Fibroblast of pulmonary artery (primary cell): ENCODE data around the gene FOXE1.

Experiments used
- DNase-seq: peaks from one replicate; pipeline ENCODE4 v3.0.0-alpha.2; 2010; ENCODE audit warnings: low read depth
- H3K4me3 ChIP-seq: replicated peaks from 2 replicates; pipeline ENCODE4 v1.5.1; 2011; ENCODE audit warnings: low read depth, mild to moderate bottlenecking, control low read depth, low read length, moderate library complexity
- TF ChIP-seq, protein P1 (sequence below): IDR thresholded peaks from 2 replicates; pipeline ENCODE4 v1.5.1; 2011; ENCODE audit warnings: mild to moderate bottlenecking, control low read depth, low read length, inconsistent platforms; ENCODE audit errors: missing control alignments

Gene FOXE1

DNA sequence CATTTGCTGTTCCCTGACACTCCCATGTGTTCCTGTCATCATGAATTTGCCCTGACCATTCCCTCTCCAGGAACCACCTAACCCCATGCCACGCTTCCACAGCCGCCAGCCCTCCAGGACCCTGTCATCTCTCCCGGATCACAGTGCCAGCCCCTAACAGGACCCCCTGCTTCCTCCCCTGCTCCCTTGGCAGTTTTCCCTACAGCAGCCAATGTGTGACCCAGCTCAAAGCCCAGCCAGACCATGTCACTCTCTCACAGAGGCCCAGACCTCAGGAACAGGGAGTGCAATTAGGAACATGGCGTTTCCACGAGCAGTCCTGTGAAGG is 8.1 kb downstream of the FOXE1 start:
- TF ChIP-seq, protein P1, sequence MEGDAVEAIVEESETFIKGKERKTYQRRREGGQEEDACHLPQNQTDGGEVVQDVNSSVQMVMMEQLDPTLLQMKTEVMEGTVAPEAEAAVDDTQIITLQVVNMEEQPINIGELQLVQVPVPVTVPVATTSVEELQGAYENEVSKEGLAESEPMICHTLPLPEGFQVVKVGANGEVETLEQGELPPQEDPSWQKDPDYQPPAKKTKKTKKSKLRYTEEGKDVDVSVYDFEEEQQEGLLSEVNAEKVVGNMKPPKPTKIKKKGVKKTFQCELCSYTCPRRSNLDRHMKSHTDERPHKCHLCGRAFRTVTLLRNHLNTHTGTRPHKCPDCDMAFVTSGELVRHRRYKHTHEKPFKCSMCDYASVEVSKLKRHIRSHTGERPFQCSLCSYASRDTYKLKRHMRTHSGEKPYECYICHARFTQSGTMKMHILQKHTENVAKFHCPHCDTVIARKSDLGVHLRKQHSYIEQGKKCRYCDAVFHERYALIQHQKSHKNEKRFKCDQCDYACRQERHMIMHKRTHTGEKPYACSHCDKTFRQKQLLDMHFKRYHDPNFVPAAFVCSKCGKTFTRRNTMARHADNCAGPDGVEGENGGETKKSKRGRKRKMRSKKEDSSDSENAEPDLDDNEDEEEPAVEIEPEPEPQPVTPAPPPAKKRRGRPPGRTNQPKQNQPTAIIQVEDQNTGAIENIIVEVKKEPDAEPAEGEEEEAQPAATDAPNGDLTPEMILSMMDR: no peak
- no peak for DNase-seq
- H3K4me3 ChIP-seq: no peak overlapping the region

GRCh38 chr9:97863314-97863713 is 10.3 kb downstream of the FOXE1 start:
- no peak overlapping the region for H3K4me3 ChIP-seq
- TF ChIP-seq, protein P1: no peak
- DNase-seq: no peak

- no peak overlapping the region for H3K4me3 ChIP-seq
- no peak for DNase-seq
- TF ChIP-seq, protein P1: no peak
These were observed 11.4 kb downstream of the FOXE1 start for GRCh38 chr9:97864396-97864795.

DNA sequence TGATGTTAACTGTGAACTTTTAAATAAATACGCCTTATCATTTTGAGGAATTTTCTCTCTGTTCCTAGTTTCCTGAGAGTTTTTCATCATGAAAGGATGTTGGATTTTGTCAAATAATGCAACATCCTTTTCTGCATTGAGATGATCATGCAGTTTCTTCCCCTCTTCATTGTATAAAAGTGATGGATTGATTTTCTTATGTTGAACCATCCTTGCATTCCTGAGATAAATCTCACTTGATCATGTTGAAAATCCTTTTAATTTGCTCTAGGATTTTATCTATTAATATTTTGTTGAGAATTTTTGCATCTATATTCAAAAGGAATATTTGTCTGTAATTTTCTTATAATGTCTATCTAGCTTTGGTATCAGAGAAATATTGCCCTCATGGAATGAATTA is 13.3 kb downstream of the FOXE1 start:
- H3K4me3 ChIP-seq: no peak overlapping the region
- TF ChIP-seq, protein P1: no peak
- DNase-seq: no peak

DNA sequence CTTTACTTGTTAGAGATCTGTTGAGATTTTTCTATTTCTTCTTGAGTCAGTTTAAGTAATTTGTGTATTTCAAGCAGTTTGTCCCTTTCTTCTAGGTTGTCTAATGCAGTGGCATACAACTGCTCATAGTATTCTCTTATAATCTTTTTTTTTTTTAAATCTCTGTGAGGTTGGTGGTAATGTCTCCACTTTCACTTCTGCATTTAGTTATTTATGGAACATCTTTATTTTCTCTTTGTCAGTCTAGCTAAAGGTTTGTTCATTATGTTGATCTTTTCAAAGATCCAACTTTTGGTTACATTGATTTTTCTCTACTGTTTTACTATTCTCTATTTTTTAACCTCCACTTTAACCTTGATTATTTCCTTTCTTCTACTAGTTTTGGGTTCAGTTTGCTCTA is 13.8 kb downstream of the FOXE1 start:
- H3K4me3 ChIP-seq: no peak overlapping the region
- TF ChIP-seq, protein P1: no peak
- DNase-seq: no peak

GRCh38 chr9:97868859-97869258 is 15.8 kb downstream of the FOXE1 start:
- DNase-seq: no peak
- TF ChIP-seq, protein P1: no peak
- no peak overlapping the region for H3K4me3 ChIP-seq

GRCh38 chr9:97873425-97873824 is 20.4 kb downstream of the FOXE1 start:
- H3K4me3 ChIP-seq: no peak overlapping the region
- DNase-seq: no peak
- TF ChIP-seq, protein P1: no peak
